ENCODE measurements around the gene NMRK2.
"Not testable (repeated sequence)": the region's sequence is repeated elsewhere in the genome, so short reads cannot be mapped to it uniquely, and the experiment has no call there.

Gene NMRK2

GRCh38 chr19:3949997-3950859, 17.4 kb downstream of the NMRK2 start:
- DNase-seq (ENCODE audit: low spot score), result peak; percentile 71
- H3K27ac ChIP-seq, result peak overlapping the region; percentile 83 to 94
- no peak for TF ChIP-seq CTCF (IDR thresholded peaks at IDR 0.05)
- H3K4me3 ChIP-seq, result peak overlapping the region; percentile 64

GRCh38 chr19:3950871-3951861, 18.3 kb downstream of the NMRK2 start:
- Histone ChIP-seq H3K27ac (peak overlapping the region; percentile 83 to 94), H3K4me3 (peak overlapping the region; percentile 64)
- peak; percentile 81 for DNase-seq (ENCODE audit: low spot score)
- TF ChIP-seq CTCF (IDR thresholded peaks at IDR 0.05), result no peak

- DNase-seq (ENCODE audit: low spot score); H3K4me3 ChIP-seq: not testable (repeated sequence)
- H3K27ac ChIP-seq, result peak overlapping the region; percentile 62 to 81
Observed at GRCh38 chr19:3952755-3953276, 19.9 kb downstream of the NMRK2 start.

GRCh38 chr19:3954107-3954506, 21.2 kb downstream of the NMRK2 start:
- peak; percentile 70 for DNase-seq (ENCODE audit: low spot score)
- Histone ChIP-seq H3K4me3 (no peak overlapping the region), H3K27ac (peak overlapping the region; percentile 62 to 81)
- no peak for TF ChIP-seq CTCF (IDR thresholded peaks at IDR 0.05)

- not testable (repeated sequence) for DNase-seq (ENCODE audit: low spot score); H3K4me3 ChIP-seq
- peak overlapping the region; percentile 9 to 27 for H3K27ac ChIP-seq
Observed at GRCh38 chr19:3955276-3955675, 22.4 kb downstream of the NMRK2 start.

- DNase-seq (ENCODE audit: low spot score), result peak; percentile 71
- no peak for TF ChIP-seq CTCF (IDR thresholded peaks at IDR 0.05)
- Histone ChIP-seq H3K4me3 (no peak overlapping the region), H3K27ac (peak overlapping the region; percentile 9 to 27)
Observed at GRCh38 chr19:3955688-3956087, 22.8 kb downstream of the NMRK2 start.

GRCh38 chr19:3958836-3959765, 26.2 kb downstream of the NMRK2 start:
- DNase-seq (ENCODE audit: low spot score), result no peak
- Histone ChIP-seq H3K4me3 (no peak overlapping the region), H3K27ac (no peak overlapping the region)
- TF ChIP-seq CTCF (IDR thresholded peaks at IDR 0.05), result no peak
